Transverse colon (tissue), 4 donors: ENCODE measurements around the gene CBFA2T2.

ENCODE experiments used
- EP300 ChIP-seq: sonication (generic); formaldehyde crosslinking; IDR thresholded peaks from one replicate; pipeline ENCODE4 v1.6.1; 2017; ENCODE audit warnings: antibody characterized with exemption, low read depth
- POLR2A ChIP-seq: fragments of 450-650 bp; IDR thresholded peaks from one replicate; pipeline ENCODE4 v1.6.1; 2016; ENCODE audit warnings: antibody characterized with exemption, mild to moderate bottlenecking, moderate library complexity
- POLR2AphosphoS5 ChIP-seq, 3 donors: sonication (generic); formaldehyde crosslinking; IDR thresholded peaks; one replicate each; pipeline ENCODE4 v1.6.1; 2016; ENCODE audit warnings: antibody characterized with exemption in 3 of 3
- TF ChIP-seq, protein P1 (sequence below), 5 experiments: fragments of 200-600 bp in 3 of 5; fragments of 450-650 bp in 2 of 5; sonication (generic) in 3 of 5; IDR thresholded peaks; 1 replicate in 2 of 5; 2 replicates in 3 of 5; pipeline ENCODE4 v1.5.1; 2016 to 2017; ENCODE audit warnings: antibody characterized with exemption in 5 of 5, inconsistent platforms in 3 of 5, mild to moderate bottlenecking in 2 of 5, moderate library complexity in 1 of 5

DNA sequence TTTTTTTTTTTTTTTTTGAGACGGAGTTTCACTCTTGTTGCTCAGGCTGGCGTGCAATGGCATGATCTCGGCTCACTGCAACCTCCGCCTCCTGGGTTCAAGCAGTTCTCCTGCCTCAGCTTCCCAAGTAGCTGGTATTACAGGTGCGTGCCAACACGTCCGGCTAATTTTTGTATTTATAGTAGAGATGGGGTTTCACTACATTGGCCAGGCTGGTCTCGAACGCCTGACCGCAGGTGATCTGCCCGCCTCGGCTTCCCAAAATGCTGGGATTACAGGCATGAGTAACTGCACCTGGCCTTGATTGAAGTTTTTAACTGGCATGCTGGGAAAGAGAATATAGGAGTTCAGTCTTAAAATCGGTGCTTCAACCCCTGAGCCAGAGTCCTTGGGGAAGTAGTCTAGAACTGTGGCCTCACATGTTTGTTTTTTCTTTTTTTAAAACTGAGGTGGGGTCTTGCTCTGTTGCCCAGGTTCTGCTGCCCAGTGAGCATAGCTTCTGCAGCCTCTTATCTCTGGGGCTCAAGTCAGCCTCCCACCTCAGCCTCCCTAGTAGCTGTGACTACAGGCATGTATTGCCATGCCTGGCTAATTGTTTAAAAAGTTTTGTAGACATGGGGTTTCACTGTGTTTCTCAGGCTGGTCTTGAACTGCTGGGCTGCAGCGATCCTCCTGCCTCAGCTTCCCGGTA, 3.3 kb downstream of the CBFA2T2 start:
- TF ChIP-seq, protein P1, sequence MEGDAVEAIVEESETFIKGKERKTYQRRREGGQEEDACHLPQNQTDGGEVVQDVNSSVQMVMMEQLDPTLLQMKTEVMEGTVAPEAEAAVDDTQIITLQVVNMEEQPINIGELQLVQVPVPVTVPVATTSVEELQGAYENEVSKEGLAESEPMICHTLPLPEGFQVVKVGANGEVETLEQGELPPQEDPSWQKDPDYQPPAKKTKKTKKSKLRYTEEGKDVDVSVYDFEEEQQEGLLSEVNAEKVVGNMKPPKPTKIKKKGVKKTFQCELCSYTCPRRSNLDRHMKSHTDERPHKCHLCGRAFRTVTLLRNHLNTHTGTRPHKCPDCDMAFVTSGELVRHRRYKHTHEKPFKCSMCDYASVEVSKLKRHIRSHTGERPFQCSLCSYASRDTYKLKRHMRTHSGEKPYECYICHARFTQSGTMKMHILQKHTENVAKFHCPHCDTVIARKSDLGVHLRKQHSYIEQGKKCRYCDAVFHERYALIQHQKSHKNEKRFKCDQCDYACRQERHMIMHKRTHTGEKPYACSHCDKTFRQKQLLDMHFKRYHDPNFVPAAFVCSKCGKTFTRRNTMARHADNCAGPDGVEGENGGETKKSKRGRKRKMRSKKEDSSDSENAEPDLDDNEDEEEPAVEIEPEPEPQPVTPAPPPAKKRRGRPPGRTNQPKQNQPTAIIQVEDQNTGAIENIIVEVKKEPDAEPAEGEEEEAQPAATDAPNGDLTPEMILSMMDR (IDR thresholded peaks at IDR 0.05): no peak
- TF ChIP-seq POLR2A: no peak
- TF ChIP-seq EP300: no peak
- TF ChIP-seq POLR2AphosphoS5 (IDR thresholded peaks at IDR 0.05): no peak
